Panc1 (cell line): Measurements from ENCODE around the gene KCNMB2.

ENCODE experiments used
- CTCF ChIP-seq: fragments of 450-650 bp; IDR thresholded peaks from 2 replicates; pipeline ENCODE4 v1.5.1; 2017; ENCODE audit warnings: mild to moderate bottlenecking
- POLR2AphosphoS5 ChIP-seq: IDR thresholded peaks from 2 replicates; pipeline ENCODE4 v1.6.1; 2012; ENCODE audit warnings: mild to moderate bottlenecking, low read depth, low read length, moderate library complexity
- REST ChIP-seq, 2 experiments: IDR thresholded peaks; 2 replicates each; pipeline ENCODE4 v1.6.1; 2011 to 2012; ENCODE audit warnings: low read depth in 2 of 2, control low read depth in 1 of 2, low read length in 1 of 2, mild to moderate bottlenecking in 1 of 2, moderate library complexity in 1 of 2; ENCODE audit not compliant: insufficient read depth in 1 of 2
- SIN3A ChIP-seq: IDR thresholded peaks from 2 replicates; pipeline ENCODE4 v1.6.1; 2012; ENCODE audit warnings: low read depth, mild to moderate bottlenecking, low read length, moderate library complexity, borderline replicate concordance; ENCODE audit not compliant: insufficient read depth
- TCF7L2 ChIP-seq: IDR thresholded peaks from 2 replicates; pipeline ENCODE4 v1.6.1; 2011; ENCODE audit warnings: mild to moderate bottlenecking, low read depth, low read length, inconsistent platforms

- TF ChIP-seq CTCF: no peak
- no peak for TF ChIP-seq POLR2AphosphoS5
- TF ChIP-seq SIN3A: no peak
- no peak for TF ChIP-seq REST (IDR thresholded peaks at IDR 0.05; ENCODE audit: insufficient read depth in 1 of 2, low read depth in 2 of 2, low read length in 1 of 2)
- no peak for TF ChIP-seq TCF7L2
Measured at GRCh38 chr3:178706411-178706810, 170.2 kb downstream of the KCNMB2 start.
